ENCODE measurements around the gene NKX2-8.

Gene NKX2-8

DNA sequence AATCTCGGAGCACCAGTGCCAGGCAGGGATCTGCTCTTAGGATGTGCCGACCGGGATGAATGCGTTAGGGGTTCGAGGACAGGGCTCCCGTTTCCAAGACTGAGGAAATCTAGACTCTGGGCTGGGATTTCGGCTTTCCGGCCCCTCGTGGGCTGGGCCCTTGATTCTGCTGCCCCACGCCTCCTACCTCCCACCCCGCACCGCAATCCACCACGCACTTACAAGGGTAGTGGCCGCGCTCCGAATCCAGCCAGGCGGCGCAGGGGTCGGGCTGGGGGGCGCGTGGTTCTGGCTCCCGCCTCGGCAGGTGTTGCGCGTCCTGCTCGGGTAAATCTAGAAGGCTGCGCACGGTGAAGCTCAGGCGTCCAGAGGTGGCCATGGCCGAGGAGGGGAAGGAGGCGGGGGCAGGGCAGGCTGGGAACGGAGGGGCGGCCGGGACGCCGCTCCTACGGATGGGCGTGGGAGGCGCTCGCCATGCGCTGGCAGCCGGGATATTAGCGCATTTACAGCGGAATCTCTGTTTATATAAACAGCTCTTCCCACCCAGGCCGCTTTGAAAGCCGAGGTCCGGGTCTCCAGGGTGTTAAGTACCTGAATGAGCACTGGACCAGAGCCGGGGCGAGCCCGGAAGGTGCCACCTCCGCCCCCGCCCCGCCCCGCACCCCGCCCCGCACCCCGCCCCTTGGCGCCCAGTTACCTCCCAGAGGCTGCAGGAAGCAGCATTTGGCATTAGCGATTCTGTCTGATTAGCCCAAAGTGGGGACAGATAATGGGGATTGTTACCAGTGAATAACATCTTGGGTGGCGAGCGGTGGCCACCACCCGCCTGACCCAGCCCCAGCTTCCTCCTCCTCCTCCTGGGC lies at the start of gene NKX2-8:
NKX2-8 (minus strand) TSS at position 604 of the 863 bp plus-strand sequence; CDS start at position 379, 225 bp downstream.
- no peak for DNase-seq

DNA sequence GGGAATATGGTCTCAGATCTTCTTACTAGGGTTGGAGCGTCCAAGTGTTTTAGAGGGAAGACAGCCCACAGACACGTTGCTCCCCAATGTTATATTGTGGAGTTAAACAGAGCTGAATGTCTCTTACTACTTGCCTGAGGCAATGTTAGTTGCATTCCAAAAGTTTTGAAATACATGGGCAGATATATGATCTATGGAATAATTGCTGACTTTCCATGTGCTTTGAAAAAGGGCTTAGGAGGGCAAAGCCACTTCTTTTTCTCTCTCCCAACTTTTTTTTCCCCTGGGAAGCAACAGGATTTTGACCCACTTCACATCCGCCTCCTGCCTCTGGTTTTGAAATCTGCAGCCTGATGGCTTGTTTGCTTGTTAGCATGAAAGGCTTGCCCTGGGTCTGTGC lies 45.6 kb upstream of the NKX2-8 start:
- no peak for DNase-seq

DNA sequence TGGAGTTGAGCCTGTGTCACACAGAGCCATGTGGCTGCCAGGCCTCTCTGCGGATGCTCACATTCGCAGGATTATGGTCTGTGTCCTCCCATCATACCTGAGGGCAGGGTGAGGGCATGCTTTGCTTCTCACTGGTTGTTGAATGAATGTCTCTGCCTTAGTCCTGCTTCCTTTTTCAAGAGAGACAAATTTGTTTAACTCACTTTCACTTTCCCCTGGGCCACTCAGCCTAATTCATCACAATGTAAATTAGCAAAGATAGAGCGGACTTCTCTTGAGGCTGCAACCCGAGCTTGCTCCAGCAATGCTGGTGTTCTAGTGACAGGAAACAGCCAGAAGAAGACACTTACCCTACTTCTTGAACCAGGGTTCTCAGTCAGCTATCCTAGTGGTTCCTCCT lies 43.7 kb upstream of the NKX2-8 start:
- DNase-seq, result no peak

DNA sequence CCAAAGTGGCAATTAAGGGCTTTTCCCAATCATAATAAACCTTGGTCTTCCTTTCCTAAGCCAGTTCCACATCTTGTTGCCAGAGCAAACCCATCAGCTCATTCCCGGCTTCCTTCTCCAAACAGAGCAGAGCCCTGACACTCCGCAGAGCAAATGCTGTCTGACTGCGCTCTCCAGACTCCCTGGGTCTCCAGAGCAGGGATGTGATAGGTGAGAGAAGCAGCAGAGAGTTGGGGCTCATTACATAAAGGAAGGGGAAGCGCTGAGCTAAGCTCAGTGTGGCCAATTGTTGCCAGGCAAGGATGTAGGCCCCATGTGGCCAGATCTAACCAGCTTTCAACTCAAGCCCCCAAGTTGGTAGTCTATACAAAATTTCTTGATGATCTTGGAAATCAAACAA lies 43.0 kb upstream of the NKX2-8 start:
- DNase-seq, result no peak

DNA sequence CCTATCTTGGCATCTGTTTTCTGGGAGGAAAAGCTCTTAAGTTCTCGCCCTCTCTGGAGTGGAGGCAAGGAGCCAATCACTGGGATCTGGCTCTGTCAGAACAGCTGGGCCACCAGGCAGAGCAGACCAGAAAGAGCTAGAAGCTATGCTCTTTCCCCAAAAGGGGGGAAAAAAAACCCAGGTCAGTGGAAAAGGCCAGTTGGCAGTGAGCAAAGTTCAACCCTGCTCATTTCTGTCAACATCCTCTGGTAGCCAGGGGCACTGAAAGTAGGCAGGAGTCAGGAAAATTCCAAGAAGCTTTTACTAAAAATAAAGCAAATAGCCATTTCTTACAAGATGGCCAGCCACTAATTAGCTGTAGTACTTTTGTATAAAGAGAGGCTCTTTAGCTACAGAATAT lies 42.6 kb upstream of the NKX2-8 start:
- DNase-seq, result no peak

DNA sequence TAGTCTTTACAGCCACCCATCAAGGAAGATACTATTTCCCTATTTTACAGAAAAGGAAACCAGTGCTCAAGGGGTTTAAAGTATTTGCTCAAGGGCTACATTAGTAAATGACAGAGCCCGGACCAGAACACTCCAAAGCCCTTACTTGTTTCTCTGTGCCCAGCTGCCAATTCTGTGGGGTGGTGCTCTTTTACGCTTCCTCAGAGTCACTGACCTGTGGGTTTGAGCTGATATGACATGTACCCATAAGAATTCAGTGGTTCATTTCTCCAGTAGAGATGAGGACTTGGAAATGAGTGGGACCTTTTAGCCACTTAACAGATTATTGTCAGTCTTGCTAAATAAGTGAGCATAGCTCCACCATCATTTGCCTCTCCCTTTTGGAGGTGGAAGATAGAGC lies 37.4 kb upstream of the NKX2-8 start:
- DNase-seq, result no peak

DNA sequence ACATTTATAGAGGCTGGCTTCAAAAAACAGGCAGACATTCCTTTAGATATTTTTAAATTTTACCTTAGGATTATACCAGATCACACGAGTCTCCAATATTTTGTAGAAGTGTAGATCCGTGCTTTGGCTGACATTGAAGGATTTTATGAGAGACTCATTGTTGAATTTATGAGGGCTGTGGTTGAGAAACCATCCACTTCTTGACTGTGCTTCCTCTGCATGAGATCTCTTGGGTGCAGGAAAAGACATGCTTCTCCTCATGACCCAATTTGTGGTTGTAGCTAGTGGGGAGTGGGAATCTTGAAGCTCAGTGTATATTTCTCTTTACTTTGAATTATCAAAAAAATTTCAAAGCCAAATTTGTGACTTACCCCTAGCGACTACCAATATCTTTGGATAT lies 36.7 kb upstream of the NKX2-8 start:
- no peak for DNase-seq

DNA sequence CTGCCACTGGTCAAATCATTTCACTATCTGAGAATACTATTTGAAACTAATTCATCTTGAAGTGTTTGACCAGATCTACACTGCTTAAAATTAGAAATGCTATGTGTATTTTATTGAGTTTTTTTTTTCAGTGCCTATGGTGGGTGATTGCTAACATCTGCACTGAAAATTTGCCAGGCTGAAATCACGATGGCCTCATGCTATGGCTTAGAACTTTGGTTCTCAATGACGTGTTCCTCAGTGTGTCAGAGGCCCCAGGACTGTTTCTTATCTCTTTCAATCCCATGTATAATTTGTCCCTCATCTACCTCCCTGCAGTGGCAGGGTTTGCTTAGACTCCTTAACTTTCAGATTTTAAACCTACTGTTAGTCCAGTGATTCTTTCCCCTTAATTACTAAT lies 36.2 kb upstream of the NKX2-8 start:
- DNase-seq, result no peak

DNA sequence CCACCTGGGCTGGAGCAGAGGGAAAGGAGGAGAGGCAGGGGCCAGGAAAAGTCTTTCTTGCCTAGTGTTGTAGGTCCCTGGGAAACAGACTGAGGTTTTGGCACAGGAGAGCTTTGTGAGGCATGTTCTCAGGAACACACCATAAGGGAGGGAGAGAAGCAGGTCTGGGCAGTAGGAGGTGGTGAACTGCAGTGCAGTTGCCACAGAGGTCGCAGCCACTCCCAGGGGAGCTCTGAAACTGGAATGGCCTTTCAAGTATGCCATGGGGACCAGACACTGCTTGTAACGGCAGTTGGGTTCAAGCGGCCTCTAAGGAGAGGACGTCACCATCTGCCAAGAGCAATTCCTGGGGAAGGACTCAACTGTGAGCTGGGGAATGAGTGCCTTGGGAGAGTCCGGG lies 35.4 kb upstream of the NKX2-8 start:
- DNase-seq, result no peak

DNA sequence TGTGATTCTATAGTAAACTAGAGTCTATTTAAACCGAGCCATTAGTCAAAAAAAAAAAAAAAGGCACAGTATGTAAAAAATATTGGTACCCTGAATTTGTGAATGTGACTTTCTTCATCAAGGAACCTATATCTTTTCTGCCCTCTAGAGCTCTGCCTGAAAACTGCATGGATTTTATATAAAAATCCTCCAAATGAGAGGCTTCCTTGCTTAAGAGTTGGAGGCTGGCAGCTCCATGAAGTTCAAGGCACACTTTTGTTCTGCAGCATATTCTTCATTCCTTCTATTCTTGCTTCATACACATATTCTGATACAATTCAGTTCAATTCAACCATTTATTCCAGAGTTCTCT lies 23.1 kb upstream of the NKX2-8 start:
- no peak for DNase-seq

DNA sequence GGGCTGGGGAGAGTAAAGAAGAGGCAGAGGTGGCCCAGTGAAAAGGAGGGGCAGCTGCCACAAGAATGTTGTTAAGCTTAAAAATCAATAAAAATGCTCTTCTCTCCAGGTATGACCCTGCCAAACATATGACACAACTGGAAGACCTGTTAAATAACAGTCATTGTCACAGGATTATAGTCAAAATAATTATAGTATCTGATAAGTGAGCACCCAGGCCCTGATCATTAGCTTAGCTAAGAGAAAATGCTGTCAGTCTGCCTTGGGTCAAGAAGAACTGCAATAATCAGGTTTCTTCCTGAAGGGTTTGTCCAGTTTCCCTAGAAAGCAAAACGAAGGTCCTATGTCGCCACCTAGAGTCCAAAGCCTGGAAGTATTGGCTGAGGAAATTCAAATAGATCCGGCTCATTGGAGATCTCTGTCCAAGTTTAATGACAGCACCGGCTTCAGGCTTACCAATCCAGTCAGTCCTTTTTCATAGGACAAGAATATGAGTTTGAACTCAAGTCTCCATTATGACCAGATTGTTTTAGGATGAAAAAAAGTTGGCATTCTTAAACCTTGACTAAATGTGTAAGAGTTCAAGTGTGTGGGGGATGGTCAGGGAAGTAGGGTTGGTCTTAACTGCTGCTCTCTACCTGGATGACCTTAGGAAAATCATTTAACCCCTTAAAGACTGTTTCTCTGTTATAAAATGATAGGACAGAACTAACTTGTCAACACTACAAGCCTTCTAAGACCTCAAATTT lies 22.5 kb upstream of the NKX2-8 start:
- no peak for DNase-seq

DNA sequence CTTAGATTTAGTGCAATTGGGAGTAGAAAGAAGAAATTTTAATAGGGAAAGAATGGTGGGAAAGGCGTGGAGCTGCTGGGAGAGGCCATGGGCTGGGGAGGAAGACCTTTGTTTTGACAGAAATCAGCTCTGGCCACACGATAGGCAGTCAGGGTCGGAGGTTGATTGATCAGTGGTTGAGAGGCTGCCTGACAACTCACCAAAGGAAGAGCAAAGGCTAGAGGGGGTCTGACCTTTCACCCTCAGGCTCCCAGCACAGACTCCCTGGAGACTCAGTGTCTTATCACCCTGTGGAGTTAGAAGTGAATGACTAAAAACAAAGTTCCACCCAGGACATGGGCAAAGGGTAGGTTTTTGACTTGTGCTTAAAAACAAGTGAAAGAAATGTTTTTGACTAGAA lies 18.0 kb upstream of the NKX2-8 start:
- no peak for DNase-seq

DNA sequence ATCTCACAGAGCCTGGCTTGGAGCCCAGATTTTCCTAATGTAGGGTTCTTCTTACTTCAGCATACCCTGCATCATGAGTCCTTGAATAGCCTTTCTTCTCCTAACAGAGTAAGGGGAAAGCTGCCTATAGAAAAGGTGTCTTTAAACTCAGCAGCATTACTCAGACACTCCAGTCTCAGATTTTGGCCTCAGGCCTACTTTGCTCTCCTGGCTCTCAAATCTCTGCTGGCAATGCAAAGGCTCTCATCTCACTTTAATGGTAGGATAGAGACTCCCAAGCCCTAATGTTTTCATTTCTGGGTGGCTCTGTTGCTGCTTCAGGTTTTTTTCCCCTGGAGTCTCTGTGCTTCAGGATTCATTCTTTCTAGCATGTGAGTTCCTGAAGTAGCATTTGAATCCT lies 9.1 kb upstream of the NKX2-8 start:
- no peak for DNase-seq

DNA sequence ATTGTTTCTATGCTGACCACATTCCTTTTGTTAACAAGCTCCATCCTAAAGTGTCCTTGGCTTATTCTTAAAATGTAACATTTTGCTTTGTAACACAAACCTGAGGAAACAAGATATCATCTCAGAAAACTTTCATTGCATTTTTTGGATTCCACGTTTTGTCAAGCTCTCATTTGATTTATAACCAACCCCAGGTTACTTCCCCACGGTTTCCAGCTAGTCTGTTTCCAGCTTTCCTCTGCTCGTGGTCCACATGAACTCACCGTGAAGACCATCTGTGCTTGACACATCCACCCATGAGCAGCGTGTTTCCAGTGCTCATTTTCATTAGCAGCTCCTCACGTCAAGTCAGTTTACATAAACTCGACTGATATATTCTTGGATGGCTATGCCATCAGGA lies 6.4 kb upstream of the NKX2-8 start:
- no peak for DNase-seq

DNA sequence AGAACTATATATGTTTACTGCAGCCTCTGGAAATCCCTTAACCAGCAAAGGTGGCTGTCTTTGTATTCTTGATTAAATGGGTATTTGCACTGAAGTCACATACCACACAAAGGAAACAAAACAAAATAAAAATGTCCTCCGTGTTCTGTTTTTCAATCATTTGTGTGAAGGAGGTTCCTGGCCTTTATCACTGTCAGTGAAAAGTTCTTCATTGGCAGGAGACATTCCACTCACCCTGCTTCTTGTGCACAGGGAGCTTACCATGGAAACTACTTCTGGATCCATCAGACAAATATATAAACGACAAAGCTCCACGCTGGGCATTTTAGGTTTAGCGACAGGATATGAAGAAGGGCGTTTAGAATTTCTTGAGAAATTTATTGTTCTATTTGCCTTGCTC lies 5.7 kb upstream of the NKX2-8 start:
- DNase-seq, result no peak

DNA sequence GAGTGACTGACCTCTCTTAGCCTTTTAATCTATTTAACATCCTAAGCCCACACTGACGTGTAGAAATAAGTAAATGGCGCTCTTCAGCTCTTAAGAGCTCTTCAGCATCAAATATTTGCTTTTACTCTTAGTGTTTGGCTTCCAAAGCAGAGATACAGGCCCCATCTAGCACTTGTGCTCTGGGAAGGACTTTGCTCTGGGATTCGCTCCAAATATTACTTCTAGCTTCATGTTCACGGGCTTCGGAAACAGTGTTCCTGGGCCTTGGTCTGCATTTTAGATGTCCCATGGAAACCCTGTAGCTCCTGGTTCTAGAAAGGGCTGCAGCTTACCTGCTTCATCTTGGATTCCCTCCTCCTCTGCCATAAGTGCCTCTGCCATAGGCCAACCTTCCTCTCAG lies 2.7 kb upstream of the NKX2-8 start:
- no peak for DNase-seq

DNA sequence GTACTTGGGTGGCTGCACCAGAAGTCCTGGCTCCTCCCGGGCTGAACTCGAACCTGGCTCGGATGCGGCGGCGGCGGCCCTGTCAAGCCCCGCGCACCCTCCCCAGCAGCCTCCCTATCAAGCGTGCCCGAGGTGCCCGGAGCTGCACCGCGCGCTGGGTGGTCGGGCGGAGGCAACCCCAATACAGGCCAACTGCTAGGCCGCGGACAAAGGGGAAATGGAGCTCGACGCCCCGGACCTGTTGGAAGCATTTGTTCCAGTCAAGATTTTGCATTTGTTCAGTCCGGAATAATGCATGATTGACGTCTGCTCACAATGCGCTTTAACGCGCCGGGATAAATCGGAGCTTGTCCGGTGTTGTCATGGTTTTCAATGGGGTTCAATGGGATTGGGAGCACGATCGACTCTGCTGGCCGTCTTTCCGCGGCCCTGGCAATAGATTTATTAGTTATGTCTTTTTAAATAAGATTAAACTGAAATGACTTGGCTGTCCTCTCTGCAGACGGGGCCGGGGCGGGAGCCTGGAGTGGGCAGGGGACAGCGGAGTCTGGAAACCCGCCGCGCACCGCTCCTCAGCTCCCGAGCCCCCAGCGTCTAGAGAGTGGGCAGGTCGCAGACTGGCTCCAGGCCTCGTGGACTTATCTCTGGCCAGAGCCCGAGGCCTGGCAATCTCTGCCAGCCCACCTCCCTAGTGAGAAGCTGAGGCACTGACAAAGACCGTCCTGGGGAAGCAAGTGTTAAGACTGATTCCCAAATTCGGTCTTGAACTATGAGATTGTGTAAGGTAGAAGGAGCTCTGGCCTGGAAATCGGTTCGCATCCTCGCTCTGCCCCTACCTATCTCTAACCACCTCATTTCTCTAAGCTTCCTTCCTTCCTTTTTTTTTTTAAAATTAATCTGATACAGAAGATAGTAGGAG lies 1.7 kb upstream of the NKX2-8 start:
- no peak for DNase-seq

DNA sequence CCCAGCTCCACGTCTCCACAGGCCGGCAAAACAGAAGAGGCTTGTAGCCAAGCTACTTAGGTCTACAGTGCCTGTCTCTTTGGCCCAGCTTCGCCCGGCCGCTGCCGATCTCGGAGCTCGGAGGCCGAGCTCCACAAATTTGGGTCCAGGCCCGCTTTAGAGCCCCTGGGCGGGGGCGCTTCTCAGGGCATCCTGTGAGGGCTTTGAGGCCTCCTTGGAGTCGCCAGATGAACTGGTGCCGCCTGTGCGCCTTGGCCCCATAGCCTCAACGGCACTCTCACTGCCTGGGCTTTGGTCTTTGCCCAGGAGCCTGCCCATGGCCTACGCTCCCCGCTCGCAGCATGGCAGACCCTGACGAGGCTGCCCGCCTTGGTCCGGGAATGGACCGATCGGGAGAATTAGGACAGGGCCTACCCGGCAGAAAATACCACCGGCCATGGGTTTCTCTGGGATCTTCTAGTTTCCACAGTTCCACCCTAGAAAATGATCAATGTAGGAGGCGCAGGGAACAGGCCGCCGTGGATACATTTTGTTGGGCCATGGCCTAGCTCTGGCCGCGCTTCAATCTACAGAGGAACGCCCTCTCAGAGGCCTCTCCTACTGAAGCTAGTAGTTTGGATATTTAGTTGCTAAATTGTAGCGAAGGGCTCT lies 953 bp upstream of the NKX2-8 start:
- DNase-seq, result no peak

DNA sequence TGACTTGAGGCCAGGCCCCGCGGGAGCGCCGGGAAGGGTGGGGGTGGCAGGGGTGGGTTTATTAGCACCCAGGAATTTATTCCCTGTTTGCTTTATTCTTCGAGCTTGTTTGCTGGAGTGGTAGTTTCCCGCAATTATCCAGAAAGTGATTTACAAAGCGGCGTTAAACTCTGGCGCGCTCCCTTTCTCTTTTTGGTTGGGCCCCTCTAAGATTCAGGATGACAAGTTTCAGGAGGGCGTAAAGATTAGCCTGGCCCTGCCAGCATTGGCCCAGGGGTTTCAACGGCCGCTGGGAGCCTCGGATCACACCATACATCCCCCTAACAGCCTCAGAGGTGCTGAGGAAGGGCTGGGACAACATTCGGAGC lies 444 bp upstream of the NKX2-8 start:
- no peak for DNase-seq

DNA sequence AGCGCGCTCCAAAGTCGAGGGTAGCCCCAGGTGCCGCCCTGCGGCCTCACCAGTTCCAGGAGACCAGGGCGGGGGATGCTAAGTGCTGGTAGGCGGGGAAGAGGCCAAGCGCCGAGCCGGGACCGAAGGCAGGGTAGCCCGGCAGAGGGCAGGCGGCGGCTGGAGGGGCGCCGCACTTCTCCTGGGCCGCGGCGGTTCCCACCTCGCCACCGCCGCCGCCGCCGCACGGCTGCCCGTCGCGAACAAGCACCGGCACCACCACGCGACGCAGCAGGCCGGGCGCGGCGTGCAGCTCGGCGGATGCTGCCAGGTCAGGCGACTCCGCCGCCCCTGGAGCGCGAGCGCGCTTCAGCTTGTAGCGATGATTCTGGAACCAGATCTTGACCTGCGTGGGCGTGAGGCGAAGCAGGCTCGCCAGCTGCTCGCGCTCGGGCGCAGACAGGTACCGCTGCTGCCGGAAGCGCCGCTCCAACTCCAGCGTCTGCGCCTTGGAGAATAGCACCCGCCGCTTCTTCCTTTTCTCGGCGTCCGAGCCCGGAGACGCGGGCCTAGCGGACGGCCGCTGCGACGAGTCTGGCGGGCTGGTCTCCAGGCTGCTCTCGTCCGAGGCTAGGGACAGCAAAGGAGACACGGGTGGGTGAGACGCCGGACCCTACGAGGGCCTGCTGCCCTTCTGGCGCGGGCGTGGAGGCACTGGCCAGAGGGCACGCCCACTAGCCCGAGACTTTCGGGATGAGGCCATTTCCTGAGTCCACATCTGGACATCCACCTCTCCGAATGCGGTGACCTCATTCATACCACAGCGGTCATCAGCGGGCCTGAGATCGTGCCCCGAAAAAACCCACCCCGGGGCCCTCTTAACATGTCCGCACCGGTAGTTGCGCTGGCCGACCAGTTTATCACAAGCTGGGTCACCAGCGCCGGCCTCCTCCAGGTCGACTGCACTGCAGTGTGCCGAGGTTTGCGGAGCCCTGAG lies 1.3 kb downstream of the NKX2-8 start:
- no peak for DNase-seq

DNA sequence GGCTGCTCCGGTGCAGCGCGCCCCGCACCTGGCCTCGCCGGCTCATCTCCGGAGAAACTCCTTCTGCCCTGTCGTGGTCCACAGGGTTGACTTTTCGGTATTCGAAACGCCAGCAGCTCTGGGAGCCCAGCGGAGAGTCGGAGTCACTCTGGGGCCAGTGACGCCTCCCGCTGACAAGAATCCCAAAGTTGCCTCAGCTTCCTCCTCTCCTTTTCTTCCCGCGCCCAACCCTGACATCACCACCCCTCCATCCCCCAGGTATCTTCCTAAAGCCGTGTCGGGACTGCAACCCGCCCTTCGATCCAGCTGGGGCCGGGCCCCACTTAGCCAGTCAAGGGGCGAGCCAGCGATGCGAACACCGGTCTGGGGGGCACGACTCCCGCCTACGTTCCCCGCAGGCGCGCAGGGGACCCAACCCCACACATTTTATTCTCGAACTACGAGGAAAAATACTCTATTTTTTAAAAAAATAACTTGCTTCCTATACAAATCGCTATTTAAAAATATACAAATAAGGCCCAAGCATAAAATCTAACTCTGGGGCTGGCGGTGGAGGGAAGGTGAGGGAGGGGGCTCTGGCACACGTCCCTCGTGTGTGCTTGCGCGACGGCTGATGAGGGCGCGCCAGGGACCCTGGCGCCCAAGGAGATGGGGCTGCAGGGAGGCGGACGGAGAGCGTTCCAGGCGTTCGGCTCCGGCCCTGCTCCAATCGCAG lies 2.1 kb downstream of the NKX2-8 start:
- no peak for DNase-seq
